Activated T-helper 9 cell treated with anti-CD3 and anti-CD28 coated beads, Interleukin-2, amount 50 U/mL, for 16 hours (primary cell): ENCODE results near the gene ATAD3A.

ENCODE experiments used
- DNase-seq: peaks from one replicate; pipeline ENCODE4 v3.0.0-alpha.2; 2020; ENCODE audit warnings: low read depth

ATAD3A gene

GRCh38 chr1:1583347-1584010, 71.5 kb downstream of the ATAD3A start:
- DNase-seq: no peak
